ENCODE data around the gene HDC. TPM values are rescaled to one million over a fixed set of nuclear protein-coding genes. Genes with fewer than 3 reads are reported as not detected.

Gene HDC
- total and polyA plus RNA-seq, 11 donors, result 0.18 to 0.97 (median 0.39) TPM; not detected in 3

DNA sequence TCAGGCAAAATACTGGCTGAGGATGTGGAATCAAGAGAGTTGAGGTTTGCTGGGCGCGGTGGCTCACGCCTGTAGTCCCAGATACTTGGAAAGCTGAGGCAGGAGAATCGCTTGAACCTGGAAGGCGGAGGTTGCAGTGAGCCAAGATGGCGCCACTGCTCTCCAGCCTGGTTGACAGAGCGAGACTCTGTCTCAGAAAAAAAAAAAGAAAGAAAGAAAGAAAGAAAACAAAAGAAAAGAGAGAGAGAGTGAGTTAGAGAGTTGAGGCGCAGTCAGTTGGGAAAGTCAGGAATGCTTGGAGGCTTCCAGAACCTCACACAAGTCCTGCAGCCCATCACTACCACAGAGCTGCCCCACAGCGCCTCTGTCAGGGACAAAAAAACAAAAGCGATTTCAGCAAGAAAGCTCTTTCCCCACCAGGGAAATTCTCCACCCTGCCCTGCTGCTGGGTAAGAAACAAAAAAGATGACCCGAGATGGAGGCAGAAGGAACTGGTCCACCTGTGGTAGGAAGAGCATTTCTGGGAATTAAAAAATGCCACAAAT is 13.8 kb downstream of the HDC start:
- Histone ChIP-seq H3K4me3 (no peak overlapping the region), H3K27me3 (peaks cover 0 to 3% (median 0%) of the 10 kb centered on the region in 9 donors), H3K27ac (no peak overlapping the region), H3K4me1 (peaks cover 0 to 22% (median 0%) of the 10 kb centered on the region in 12 donors), H3K36me3 (no peaks in the 10 kb centered on the region), H3K9me3 (no peaks in the 10 kb centered on the region)
- intact Hi-C loops (cut with DNase I), result no loop called here
- WGBS, 4 donors, result 82 to 93% (median 90%) methylated on average over 11 of the region's 11 CpGs
- TF ChIP-seq POLR2A (IDR thresholded peaks at IDR 0.05), result no peak
- TF ChIP-seq, protein P1, sequence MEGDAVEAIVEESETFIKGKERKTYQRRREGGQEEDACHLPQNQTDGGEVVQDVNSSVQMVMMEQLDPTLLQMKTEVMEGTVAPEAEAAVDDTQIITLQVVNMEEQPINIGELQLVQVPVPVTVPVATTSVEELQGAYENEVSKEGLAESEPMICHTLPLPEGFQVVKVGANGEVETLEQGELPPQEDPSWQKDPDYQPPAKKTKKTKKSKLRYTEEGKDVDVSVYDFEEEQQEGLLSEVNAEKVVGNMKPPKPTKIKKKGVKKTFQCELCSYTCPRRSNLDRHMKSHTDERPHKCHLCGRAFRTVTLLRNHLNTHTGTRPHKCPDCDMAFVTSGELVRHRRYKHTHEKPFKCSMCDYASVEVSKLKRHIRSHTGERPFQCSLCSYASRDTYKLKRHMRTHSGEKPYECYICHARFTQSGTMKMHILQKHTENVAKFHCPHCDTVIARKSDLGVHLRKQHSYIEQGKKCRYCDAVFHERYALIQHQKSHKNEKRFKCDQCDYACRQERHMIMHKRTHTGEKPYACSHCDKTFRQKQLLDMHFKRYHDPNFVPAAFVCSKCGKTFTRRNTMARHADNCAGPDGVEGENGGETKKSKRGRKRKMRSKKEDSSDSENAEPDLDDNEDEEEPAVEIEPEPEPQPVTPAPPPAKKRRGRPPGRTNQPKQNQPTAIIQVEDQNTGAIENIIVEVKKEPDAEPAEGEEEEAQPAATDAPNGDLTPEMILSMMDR (IDR thresholded peaks at IDR 0.05), result no peak
- no peak for DNase-seq
- ATAC-seq, result no peak

DNA sequence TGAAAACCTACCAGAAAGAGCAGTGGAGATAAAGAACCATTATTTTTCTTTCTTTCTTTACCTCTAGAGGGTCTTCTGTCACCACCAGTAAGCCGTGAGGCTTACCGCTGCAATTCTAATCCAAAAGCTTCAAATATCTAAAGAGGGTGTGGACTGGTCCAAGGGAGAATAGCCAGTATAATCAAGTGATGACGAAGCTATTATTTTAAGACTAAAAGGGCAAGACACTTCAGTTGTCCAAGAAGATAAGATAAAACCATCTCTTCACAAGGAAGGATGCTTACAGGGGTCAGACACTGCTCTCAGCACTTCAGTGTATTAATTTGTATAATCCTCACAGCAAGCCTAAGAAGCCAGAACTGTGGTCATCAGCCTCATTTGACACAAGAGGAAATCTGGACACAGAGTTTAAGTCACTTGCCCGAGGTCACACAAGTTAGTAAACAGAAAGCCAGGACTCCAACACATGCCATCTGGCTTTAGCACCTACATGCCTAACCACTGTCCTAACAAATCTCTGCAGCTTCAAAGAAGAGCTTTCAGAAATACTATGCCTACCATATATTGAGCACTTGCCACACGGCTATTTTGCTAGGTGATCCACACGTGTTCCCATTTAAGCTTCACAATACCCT is 14.6 kb downstream of the HDC start:
- 45 to 54% (median 48%) methylated on average over 6 of the region's 6 CpGs for WGBS, 4 donors
- TF ChIP-seq POLR2A (IDR thresholded peaks at IDR 0.05), result no peak
- TF ChIP-seq, protein P1 (IDR thresholded peaks at IDR 0.05), result no peak
- Histone ChIP-seq H3K36me3 (no peaks in the 10 kb centered on the region), H3K4me1 (peaks cover 0 to 22% (median 0%) of the 10 kb centered on the region in 12 donors), H3K4me3 (no peak overlapping the region), H3K27me3 (peaks cover 0 to 3% (median 0%) of the 10 kb centered on the region in 9 donors), H3K27ac (no peak overlapping the region), H3K9me3 (no peaks in the 10 kb centered on the region)
- ATAC-seq (no peak), DNase-seq (no peak)
- intact Hi-C loops (cut with DNase I), result no loop called here

DNA sequence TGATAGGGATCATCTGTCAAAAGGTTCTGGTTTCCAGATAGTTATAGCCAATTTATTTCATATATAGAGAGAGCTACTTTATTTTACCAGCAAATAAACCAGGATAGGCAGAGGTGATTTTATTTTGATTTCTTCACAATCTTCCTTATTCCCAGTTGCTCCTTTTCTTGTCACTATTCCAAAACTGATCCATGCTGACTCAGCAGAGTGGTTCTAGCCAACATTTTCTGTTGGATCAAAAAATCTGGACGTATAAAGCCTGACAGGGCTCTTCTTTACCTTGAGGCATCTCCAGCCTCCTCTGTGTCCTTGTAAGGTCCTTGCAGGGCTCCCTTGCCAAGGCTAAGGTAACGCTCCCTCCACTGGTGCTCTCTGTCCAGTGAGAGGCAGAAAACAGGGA is 15.8 kb downstream of the HDC start:
- 66 to 77% (median 73%) methylated on average over 2 of the region's 2 CpGs for WGBS, 4 donors
- no peak for DNase-seq
- Histone ChIP-seq H3K27me3 (peaks cover 0 to 3% (median 0%) of the 10 kb centered on the region in 9 donors), H3K4me1 (peaks cover 0 to 22% (median 0%) of the 10 kb centered on the region in 12 donors), H3K4me3 (no peak overlapping the region), H3K27ac (no peak overlapping the region), H3K9me3 (no peaks in the 10 kb centered on the region), H3K36me3 (no peaks in the 10 kb centered on the region)
- intact Hi-C loops (cut with DNase I), result no loop called here
- TF ChIP-seq POLR2A (IDR thresholded peaks at IDR 0.05), result no peak
- TF ChIP-seq, protein P1 (IDR thresholded peaks at IDR 0.05), result no peak
- ATAC-seq, result no peak

DNA sequence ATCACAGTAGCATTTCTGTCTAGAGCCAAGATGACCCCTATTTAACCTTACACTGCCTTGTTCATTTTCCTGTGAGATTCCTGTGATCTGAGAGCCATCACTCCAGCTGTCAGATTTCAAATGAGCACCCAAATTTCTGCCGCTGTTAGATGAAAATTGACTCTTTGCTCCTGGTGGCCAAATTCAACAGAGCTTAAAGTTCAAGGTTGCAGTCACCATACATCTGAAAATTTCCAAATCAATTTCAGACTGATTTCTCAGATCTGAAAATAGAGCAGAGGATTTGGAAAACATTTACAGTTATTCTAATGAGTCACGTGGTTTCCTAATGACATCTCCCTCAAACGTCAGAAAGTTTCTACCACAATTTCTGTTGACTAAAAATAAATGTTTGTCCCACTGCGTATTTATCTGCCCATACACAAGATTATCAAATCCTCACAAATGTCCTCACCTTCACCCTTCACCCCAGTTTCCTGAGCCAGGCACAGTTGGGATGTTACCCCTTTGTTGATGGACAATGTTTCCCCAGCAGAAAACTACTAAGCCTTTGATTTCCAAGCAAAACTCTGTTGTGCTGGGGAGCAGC is 16.4 kb downstream of the HDC start:
- TF ChIP-seq, protein P1 (IDR thresholded peaks at IDR 0.05), result no peak
- no peak for TF ChIP-seq POLR2A (IDR thresholded peaks at IDR 0.05)
- intact Hi-C loops (cut with DNase I), result no loop called here
- Histone ChIP-seq H3K36me3 (no peaks in the 10 kb centered on the region), H3K9me3 (no peaks in the 10 kb centered on the region), H3K4me3 (no peak overlapping the region), H3K27ac (no peak overlapping the region), H3K27me3 (peaks cover 0 to 3% (median 0%) of the 10 kb centered on the region in 9 donors), H3K4me1 (peaks cover 0 to 22% (median 0%) of the 10 kb centered on the region in 12 donors)
- DNase-seq (no peak), ATAC-seq (no peak)
- 54 to 63% (median 55%) methylated on average over 4 of the region's 4 CpGs for WGBS, 4 donors

Measured in heart left ventricle (tissue), 16 donors.